ENCODE data around the gene MGAT5B.
A peak's percentile ranks its signal among the peaks of the same experiment; 100 is the strongest.

The MGAT5B gene

GRCh38 chr17:76905836-76906235 lies 37.6 kb downstream of the MGAT5B start:
- no peak overlapping the region for H2AFZ ChIP-seq (ENCODE audit: insufficient read depth, low read length, poor library complexity)
- no CpG with 5 or more reads among the region's 17 CpGs for WGBS (ENCODE audit: extremely low coverage, insufficient coverage, insufficient read length)
- H3K79me2 ChIP-seq (ENCODE audit: control insufficient read depth, insufficient read depth, low read length, poor library complexity) = no peaks in the 10 kb centered on the region
- H2BK120ac ChIP-seq (ENCODE audit: insufficient read depth, low read length, poor library complexity) = no peak overlapping the region
- H3K27ac ChIP-seq (ENCODE audit: low read depth, low read length) = no peak overlapping the region
- no peak overlapping the region for H3K18ac ChIP-seq (ENCODE audit: low read length)
- no peak overlapping the region for H4K8ac ChIP-seq (ENCODE audit: low read depth, low read length)
- no peak overlapping the region for H3K14ac ChIP-seq (ENCODE audit: low read length)
- no peak for DNase-seq
- no peak overlapping the region for H2AK5ac ChIP-seq (ENCODE audit: low read length)
- H3K4me3 ChIP-seq (ENCODE audit: low read depth, low read length) = no peak overlapping the region
- H4K91ac ChIP-seq (ENCODE audit: low read depth, low read length) = no peak overlapping the region
- no peaks in the 10 kb centered on the region for H3K4me1 ChIP-seq (ENCODE audit: control insufficient read depth in 1 of 2, insufficient read depth in 2 of 2, low read length in 2 of 2)
- no peak overlapping the region for H3K4me2 ChIP-seq (ENCODE audit: low read length)
- H3K9ac ChIP-seq (ENCODE audit: low read length) = no peak overlapping the region
- peak overlapping the region; percentile 46 for H4K12ac ChIP-seq (ENCODE audit: low read depth, low read length)
- H3K27me3 ChIP-seq (ENCODE audit: insufficient read depth, low read length) = no peaks in the 10 kb centered on the region
- no peak overlapping the region for H3K23ac ChIP-seq (ENCODE audit: low read length)
- H3K4ac ChIP-seq (ENCODE audit: low read depth, low read length) = no peak overlapping the region
- H3K36me3 ChIP-seq (ENCODE audit: control insufficient read depth in 1 of 2, insufficient read depth in 2 of 2, low read length in 2 of 2) = no peaks in the 10 kb centered on the region
- H3K9me3 ChIP-seq (ENCODE audit: insufficient read depth, low read depth, low read length) = peaks cover 4% of the 10 kb centered on the region
- no peak overlapping the region for H2BK5ac ChIP-seq (ENCODE audit: low read depth, low read length, poor library complexity)
- H2BK12ac ChIP-seq (ENCODE audit: low read length) = no peak overlapping the region
- H3K79me1 ChIP-seq (ENCODE audit: low read length) = no peaks in the 10 kb centered on the region

DNA sequence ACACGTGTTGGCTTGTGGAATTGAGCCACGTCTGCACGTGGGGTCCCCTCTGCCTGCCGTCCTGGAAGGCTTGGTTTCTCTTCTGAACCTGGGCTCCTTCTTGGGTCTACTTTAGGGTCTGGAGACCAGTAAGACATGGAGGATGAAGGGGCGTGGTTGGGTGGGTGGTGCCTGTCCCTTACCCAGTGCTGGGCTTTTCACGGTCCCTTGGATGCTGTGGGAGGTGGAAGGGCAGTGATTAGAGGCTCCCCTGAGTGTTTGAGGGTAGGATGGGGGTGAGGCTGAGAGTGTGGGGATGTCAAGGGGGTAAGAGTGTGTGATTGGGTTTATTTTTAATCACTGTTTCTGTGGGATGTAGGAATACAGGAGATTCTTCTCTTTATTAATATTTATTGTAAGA lies 38.3 kb downstream of the MGAT5B start:
- Histone ChIP-seq H3K27me3 (ENCODE audit: insufficient read depth, low read length) (no peaks in the 10 kb centered on the region), H3K9ac (ENCODE audit: low read length) (no peak overlapping the region), H3K27ac (ENCODE audit: low read depth, low read length) (no peak overlapping the region), H2AFZ (ENCODE audit: insufficient read depth, low read length, poor library complexity) (no peak overlapping the region), H3K79me1 (ENCODE audit: low read length) (no peaks in the 10 kb centered on the region), H3K18ac (ENCODE audit: low read length) (no peak overlapping the region), H2BK120ac (ENCODE audit: insufficient read depth, low read length, poor library complexity) (no peak overlapping the region), H3K4me2 (ENCODE audit: low read length) (no peak overlapping the region), H3K4ac (ENCODE audit: low read depth, low read length) (no peak overlapping the region), H3K79me2 (ENCODE audit: control insufficient read depth, insufficient read depth, low read length, poor library complexity) (no peaks in the 10 kb centered on the region), H3K36me3 (ENCODE audit: control insufficient read depth in 1 of 2, insufficient read depth in 2 of 2, low read length in 2 of 2) (no peaks in the 10 kb centered on the region), H2BK5ac (ENCODE audit: low read depth, low read length, poor library complexity) (no peak overlapping the region), H4K8ac (ENCODE audit: low read depth, low read length) (no peak overlapping the region), H3K14ac (ENCODE audit: low read length) (no peak overlapping the region), H2BK12ac (ENCODE audit: low read length) (no peak overlapping the region), H4K91ac (ENCODE audit: low read depth, low read length) (no peak overlapping the region), H3K23ac (ENCODE audit: low read length) (no peak overlapping the region), H2AK5ac (ENCODE audit: low read length) (no peak overlapping the region), H3K4me3 (ENCODE audit: low read depth, low read length) (no peak overlapping the region), H4K12ac (ENCODE audit: low read depth, low read length) (no peak overlapping the region), H3K4me1 (ENCODE audit: control insufficient read depth in 1 of 2, insufficient read depth in 2 of 2, low read length in 2 of 2) (no peaks in the 10 kb centered on the region), H3K9me3 (ENCODE audit: insufficient read depth, low read depth, low read length) (peaks cover 4% of the 10 kb centered on the region)
- WGBS (ENCODE audit: extremely low coverage, insufficient coverage, insufficient read length) = no CpG with 5 or more reads among the region's 6 CpGs
- no peak for DNase-seq

- Histone ChIP-seq H3K9ac (ENCODE audit: low read length) (no peak overlapping the region), H2BK120ac (ENCODE audit: insufficient read depth, low read length, poor library complexity) (no peak overlapping the region), H3K4me3 (ENCODE audit: low read depth, low read length) (no peak overlapping the region), H3K27me3 (ENCODE audit: insufficient read depth, low read length) (no peaks in the 10 kb centered on the region), H4K8ac (ENCODE audit: low read depth, low read length) (no peak overlapping the region), H3K79me1 (ENCODE audit: low read length) (no peaks in the 10 kb centered on the region), H2BK12ac (ENCODE audit: low read length) (no peak overlapping the region), H3K18ac (ENCODE audit: low read length) (no peak overlapping the region), H3K4ac (ENCODE audit: low read depth, low read length) (no peak overlapping the region), H2BK5ac (ENCODE audit: low read depth, low read length, poor library complexity) (no peak overlapping the region), H2AK5ac (ENCODE audit: low read length) (no peak overlapping the region), H3K23ac (ENCODE audit: low read length) (no peak overlapping the region), H3K14ac (ENCODE audit: low read length) (no peak overlapping the region), H3K36me3 (ENCODE audit: control insufficient read depth in 1 of 2, insufficient read depth in 2 of 2, low read length in 2 of 2) (no peaks in the 10 kb centered on the region), H4K12ac (ENCODE audit: low read depth, low read length) (no peak overlapping the region), H3K9me3 (ENCODE audit: insufficient read depth, low read depth, low read length) (no peaks in the 10 kb centered on the region), H3K4me1 (ENCODE audit: control insufficient read depth in 1 of 2, insufficient read depth in 2 of 2, low read length in 2 of 2) (no peaks in the 10 kb centered on the region), H3K79me2 (ENCODE audit: control insufficient read depth, insufficient read depth, low read length, poor library complexity) (no peaks in the 10 kb centered on the region), H3K4me2 (ENCODE audit: low read length) (no peak overlapping the region), H4K91ac (ENCODE audit: low read depth, low read length) (no peak overlapping the region), H3K27ac (ENCODE audit: low read depth, low read length) (no peak overlapping the region), H2AFZ (ENCODE audit: insufficient read depth, low read length, poor library complexity) (no peak overlapping the region)
- no CpG with 5 or more reads among the region's 3 CpGs for WGBS (ENCODE audit: extremely low coverage, insufficient coverage, insufficient read length)
- no peak for DNase-seq
Measured at GRCh38 chr17:76907352-76907751, 39.1 kb downstream of the MGAT5B start.

GRCh38 chr17:76909971-76910760 lies 42.0 kb downstream of the MGAT5B start:
- Histone ChIP-seq H4K12ac (ENCODE audit: low read depth, low read length) (no peak overlapping the region), H3K9ac (ENCODE audit: low read length) (no peak overlapping the region), H3K18ac (ENCODE audit: low read length) (no peak overlapping the region), H3K23ac (ENCODE audit: low read length) (no peak overlapping the region), H2AFZ (ENCODE audit: insufficient read depth, low read length, poor library complexity) (no peak overlapping the region), H3K14ac (ENCODE audit: low read length) (no peak overlapping the region), H2BK5ac (ENCODE audit: low read depth, low read length, poor library complexity) (no peak overlapping the region), H3K4ac (ENCODE audit: low read depth, low read length) (no peak overlapping the region), H3K36me3 (ENCODE audit: control insufficient read depth in 1 of 2, insufficient read depth in 2 of 2, low read length in 2 of 2) (no peaks in the 10 kb centered on the region), H2BK12ac (ENCODE audit: low read length) (no peak overlapping the region), H2BK120ac (ENCODE audit: insufficient read depth, low read length, poor library complexity) (no peak overlapping the region), H3K79me1 (ENCODE audit: low read length) (no peaks in the 10 kb centered on the region), H3K27ac (ENCODE audit: low read depth, low read length) (no peak overlapping the region), H3K79me2 (ENCODE audit: control insufficient read depth, insufficient read depth, low read length, poor library complexity) (no peaks in the 10 kb centered on the region), H3K27me3 (ENCODE audit: insufficient read depth, low read length) (no peaks in the 10 kb centered on the region), H3K9me3 (ENCODE audit: insufficient read depth, low read depth, low read length) (no peaks in the 10 kb centered on the region), H3K4me3 (ENCODE audit: low read depth, low read length) (peak overlapping the region; percentile 40), H4K8ac (ENCODE audit: low read depth, low read length) (no peak overlapping the region), H3K4me2 (ENCODE audit: low read length) (no peak overlapping the region), H2AK5ac (ENCODE audit: low read length) (no peak overlapping the region), H4K91ac (ENCODE audit: low read depth, low read length) (no peak overlapping the region), H3K4me1 (ENCODE audit: control insufficient read depth in 1 of 2, insufficient read depth in 2 of 2, low read length in 2 of 2) (no peaks in the 10 kb centered on the region)
- no CpG with 5 or more reads among the region's 13 CpGs for WGBS (ENCODE audit: extremely low coverage, insufficient coverage, insufficient read length)
- DNase-seq = peak; percentile 31 to 60
